GM20000 (cell line): ENCODE results near the gene AUNIP.

Experiments used
- DNase-seq: peaks from one replicate; pipeline ENCODE4 v3.0.0; 2012; ENCODE audit warnings: low spot score
- CTCF ChIP-seq: IDR thresholded peaks from 2 replicates; pipeline ENCODE4 v1.5.1; 2012; ENCODE audit warnings: mild to moderate bottlenecking, control low read depth; ENCODE audit errors: extremely low read depth, missing control alignments

The AUNIP gene

DNA sequence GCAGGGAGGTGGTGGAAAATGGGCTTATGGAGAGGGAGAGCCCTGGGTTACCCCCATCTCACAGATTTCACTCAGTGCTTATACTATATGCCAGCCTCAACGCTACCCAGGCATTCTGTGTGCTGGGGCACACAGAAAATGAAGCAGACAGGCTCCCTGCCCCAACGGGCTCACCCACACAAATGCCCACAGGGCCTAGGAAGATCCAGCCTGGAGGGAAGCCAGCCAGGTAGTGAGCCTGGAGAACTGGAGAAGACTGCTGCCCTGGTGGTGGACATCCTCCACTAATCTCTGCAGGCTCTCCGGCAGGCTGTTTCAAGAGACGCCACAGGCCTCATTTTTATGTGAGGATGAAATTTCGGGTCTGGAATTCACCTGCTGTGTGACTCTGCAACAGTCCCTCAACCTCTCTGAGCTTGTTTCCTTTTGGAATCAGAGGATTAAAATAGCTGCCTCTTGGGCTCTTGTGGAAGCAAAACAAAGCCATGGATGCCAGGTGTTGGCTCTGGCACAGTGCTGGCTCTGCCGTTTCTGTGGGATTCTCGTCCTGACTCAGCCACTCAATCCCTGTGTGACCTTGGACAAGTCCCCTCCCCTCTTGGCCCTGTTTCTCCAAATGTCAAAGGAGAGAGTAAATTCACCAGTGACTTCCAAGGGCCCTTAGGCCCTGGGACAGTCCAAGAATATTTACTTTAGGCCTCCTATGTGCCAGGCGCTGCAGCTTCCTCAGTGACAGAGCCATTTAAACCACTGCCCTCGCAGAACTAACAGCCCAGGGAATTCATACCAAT lies 12.6 kb upstream of the AUNIP start:
- DNase-seq = no peak
- no peak for TF ChIP-seq CTCF

DNA sequence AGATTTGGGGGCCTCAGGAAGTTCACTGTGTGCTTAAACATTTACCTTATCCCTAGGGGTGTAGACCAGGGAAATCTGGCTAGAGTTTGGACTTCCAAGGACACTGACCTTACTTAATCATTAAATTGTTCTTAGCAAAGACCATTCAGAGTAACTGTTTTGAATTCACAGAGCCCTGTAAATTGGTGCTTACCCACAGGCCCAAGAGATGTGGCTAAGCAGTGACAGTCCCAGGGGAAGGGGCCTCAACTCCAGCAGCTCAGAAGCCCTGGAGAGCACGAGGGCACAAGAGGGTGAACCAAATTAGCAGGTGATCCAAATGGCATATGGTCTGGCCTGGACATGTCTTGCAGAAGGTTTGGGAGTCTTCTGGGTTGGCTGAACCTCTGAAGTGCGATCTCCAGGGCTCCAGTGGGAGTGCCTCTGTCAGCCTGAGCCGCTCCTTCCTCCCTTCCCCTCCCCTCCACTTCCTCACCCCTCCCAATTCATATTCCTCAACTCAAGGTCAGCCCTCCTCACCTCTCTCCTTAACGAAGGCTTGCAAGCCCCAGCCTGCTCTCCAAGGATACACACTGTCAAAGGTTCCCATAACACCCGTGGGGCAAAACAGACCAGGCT lies 11.9 kb upstream of the AUNIP start:
- no peak for DNase-seq
- no peak for TF ChIP-seq CTCF

- no peak for TF ChIP-seq CTCF
- no peak for DNase-seq
These were observed 11.4 kb upstream of the AUNIP start for GRCh38 chr1:25870614-25871013.

GRCh38 chr1:25869909-25870606 lies 10.8 kb upstream of the AUNIP start:
- no peak for DNase-seq
- no peak for TF ChIP-seq CTCF

DNA sequence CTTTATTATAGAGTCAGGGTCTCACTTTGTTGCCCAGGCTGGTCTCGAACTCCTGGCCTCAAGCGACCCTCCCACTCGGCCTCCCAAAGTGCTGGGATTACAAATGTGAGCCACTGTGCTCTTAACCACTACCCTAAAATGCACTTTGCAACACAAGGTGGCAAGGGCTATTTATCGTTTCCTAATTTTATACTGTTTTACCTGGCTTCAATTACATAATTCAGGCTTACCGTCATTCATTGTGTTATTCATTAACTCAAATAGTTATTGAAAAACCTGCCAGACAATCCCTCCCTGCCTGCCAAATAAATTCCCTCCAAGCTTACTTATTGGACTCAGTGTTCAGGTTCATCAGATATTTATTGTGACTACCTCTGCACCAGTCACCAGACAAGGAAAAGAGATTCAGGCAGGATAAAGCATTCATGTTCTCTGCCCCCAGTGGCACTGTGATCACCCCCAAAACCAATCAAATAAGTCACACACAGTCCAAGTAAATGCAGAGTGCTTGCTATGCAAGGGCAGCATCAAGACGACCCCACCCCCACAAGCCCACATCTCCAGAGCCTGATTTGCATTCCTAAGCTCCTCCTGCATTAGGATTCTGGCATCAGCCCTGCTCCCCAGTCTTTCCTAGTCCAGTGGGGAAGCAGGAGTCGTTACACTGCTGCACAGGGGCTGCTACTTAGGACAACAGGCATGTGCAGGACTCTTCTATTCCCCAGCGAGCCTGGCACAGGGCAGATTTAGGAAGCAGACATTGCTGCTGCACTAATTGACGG lies 8.1 kb upstream of the AUNIP start:
- no peak for TF ChIP-seq CTCF
- DNase-seq = no peak

- no peak for DNase-seq
- no peak for TF ChIP-seq CTCF
These were observed 7.0 kb upstream of the AUNIP start for GRCh38 chr1:25866288-25866687.
